HEK293 (cell line): ENCODE data around the gene MAML1.

Source experiments
- CTCF ChIA-PET: fragments of 350-600 bp; formaldehyde crosslinking; extraction: SDS; loops from one replicate; lab custom pipeline; 2021; ENCODE audit warnings: antibody characterized with exemption; lab: Yijun Ruan, JAX
- POLR2A ChIA-PET: fragments of 300-600 bp; formaldehyde crosslinking; extraction: SDS; loops from one replicate; lab custom pipeline; 2020; ENCODE audit warnings: antibody characterized with exemption, inconsistent platforms; lab: Yijun Ruan, JAX
- H3K27ac ChIP-seq: fragments of 200-500 bp; sonication (Bioruptor generic); 2 replicates; pipeline ENCODE4 v1.5.1; 2014; ENCODE audit warnings: low read depth, low read length, control low read depth, inconsistent platforms; ENCODE audit errors: extremely low read depth
- H3K36me3 ChIP-seq, 2 experiments: fragments of 200-500 bp in 1 of 2; sonication (Bioruptor generic) in 1 of 2; 1 replicate in 1 of 2; 2 replicates in 1 of 2; pipeline ENCODE4 v1.5.1; 2014 to 2017; ENCODE audit warnings: inconsistent platforms in 2 of 2, low read length in 2 of 2; ENCODE audit not compliant: control insufficient read depth in 2 of 2, insufficient read depth in 1 of 2
- H3K4me1 ChIP-seq: fragments of 200-500 bp; sonication (Bioruptor generic); 2 replicates; pipeline ENCODE4 v1.5.1; 2014; ENCODE audit warnings: mild to moderate bottlenecking, low read length, inconsistent platforms; ENCODE audit not compliant: control insufficient read depth, insufficient read depth
- H3K4me3 ChIP-seq: 2 replicates; pipeline ENCODE4 v1.5.1; 2011; ENCODE audit warnings: low read depth, mild to moderate bottlenecking, control low read depth, low read length, moderate library complexity
- H3K9me3 ChIP-seq: fragments of 200-500 bp; sonication (Bioruptor generic); 2 replicates; pipeline ENCODE4 v1.5.1; 2014; ENCODE audit warnings: low read depth, low read length, inconsistent platforms; ENCODE audit not compliant: control insufficient read depth, insufficient read depth
- BCL11B ChIP-seq: fragments of 450-650 bp; formaldehyde crosslinking; IDR thresholded peaks from 2 replicates; pipeline ENCODE4 v1.5.1; 2016; ENCODE audit warnings: low read depth, missing biosample characterization, missing genetic modification characterization
- PRDM1 ChIP-seq: fragments of 450-650 bp; formaldehyde crosslinking; IDR thresholded peaks from 2 replicates; pipeline ENCODE4; 2016; ENCODE audit warnings: missing biosample characterization, missing genetic modification characterization
- SCRT1 ChIP-seq: fragments of 450-650 bp; formaldehyde crosslinking; IDR thresholded peaks from 2 replicates; pipeline ENCODE4 v1.5.1; 2016; ENCODE audit warnings: missing biosample characterization, missing genetic modification characterization, borderline replicate concordance
- TRIM28 ChIP-seq: IDR thresholded peaks from 2 replicates; pipeline ENCODE4 v1.6.1; 2011; ENCODE audit warnings: low read length, control low read depth, borderline replicate concordance
- WT1 ChIP-seq: fragments of 450-650 bp; formaldehyde crosslinking; IDR thresholded peaks from 2 replicates; pipeline ENCODE4 v1.5.1; 2016; ENCODE audit warnings: missing biosample characterization, missing genetic modification characterization
- ZBTB17 ChIP-seq: fragments of 450-650 bp; formaldehyde crosslinking; IDR thresholded peaks from 2 replicates; pipeline ENCODE4 v1.5.1; 2016; ENCODE audit warnings: missing biosample characterization, missing genetic modification characterization
- ZBTB48 ChIP-seq: fragments of 450-650 bp; formaldehyde crosslinking; IDR thresholded peaks from 2 replicates; pipeline ENCODE4 v1.5.1; 2016; ENCODE audit warnings: missing biosample characterization, missing genetic modification characterization
- ZBTB6 ChIP-seq: fragments of 450-650 bp; formaldehyde crosslinking; IDR thresholded peaks from 2 replicates; pipeline ENCODE4 v1.5.1; 2017; ENCODE audit warnings: missing biosample characterization, missing genetic modification characterization
- ZFP37 ChIP-seq: fragments of 450-650 bp; formaldehyde crosslinking; IDR thresholded peaks from 2 replicates; pipeline ENCODE4 v1.5.1; 2016; ENCODE audit warnings: missing biosample characterization, missing genetic modification characterization
- ZNF112 ChIP-seq: fragments of 450-650 bp; formaldehyde crosslinking; IDR thresholded peaks from 2 replicates; pipeline ENCODE4 v1.5.0; 2017; ENCODE audit warnings: missing biosample characterization, missing genetic modification characterization
- ZNF133 ChIP-seq: fragments of 450-650 bp; formaldehyde crosslinking; IDR thresholded peaks from 2 replicates; pipeline ENCODE4 v1.5.1; 2016; ENCODE audit warnings: missing biosample characterization, missing genetic modification characterization
- ZNF155 ChIP-seq: fragments of 450-650 bp; formaldehyde crosslinking; IDR thresholded peaks from 2 replicates; pipeline ENCODE4 v1.5.1; 2016; ENCODE audit warnings: missing biosample characterization, missing genetic modification characterization
- ZNF2 ChIP-seq: fragments of 450-650 bp; formaldehyde crosslinking; IDR thresholded peaks from 2 replicates; pipeline ENCODE4 v1.5.1; 2016; ENCODE audit warnings: missing biosample characterization, missing genetic modification characterization
- ZNF221 ChIP-seq: fragments of 450-650 bp; formaldehyde crosslinking; IDR thresholded peaks from 2 replicates; pipeline ENCODE4 v1.5.1; 2017; ENCODE audit warnings: missing biosample characterization, missing genetic modification characterization, borderline replicate concordance
- ZNF239 ChIP-seq: fragments of 450-650 bp; formaldehyde crosslinking; IDR thresholded peaks from 2 replicates; pipeline ENCODE4 v1.5.1; 2016; ENCODE audit warnings: missing biosample characterization, missing genetic modification characterization
- ZNF311 ChIP-seq: fragments of 450-650 bp; formaldehyde crosslinking; IDR thresholded peaks from 2 replicates; pipeline ENCODE4 v1.5.1; 2017; ENCODE audit warnings: missing biosample characterization, missing genetic modification characterization, borderline replicate concordance
- ZNF398 ChIP-seq: fragments of 450-650 bp; formaldehyde crosslinking; IDR thresholded peaks from 2 replicates; pipeline ENCODE4 v1.5.1; 2017; ENCODE audit warnings: missing biosample characterization, missing genetic modification characterization
- ZNF639 ChIP-seq: fragments of 450-650 bp; formaldehyde crosslinking; IDR thresholded peaks from 2 replicates; pipeline ENCODE4 v1.5.1; 2016; ENCODE audit warnings: missing biosample characterization, missing genetic modification characterization
- ZNF664 ChIP-seq: fragments of 450-650 bp; formaldehyde crosslinking; IDR thresholded peaks from 2 replicates; pipeline ENCODE4 v1.5.1; 2016; ENCODE audit warnings: missing biosample characterization, missing genetic modification characterization
- ZNF677 ChIP-seq: fragments of 450-650 bp; IDR thresholded peaks from 2 replicates; pipeline ENCODE4 v1.5.0; 2018; ENCODE audit warnings: missing biosample characterization, mild to moderate bottlenecking, missing genetic modification characterization, moderate library complexity
- ZNF777 ChIP-seq: fragments of 450-650 bp; formaldehyde crosslinking; IDR thresholded peaks from 2 replicates; pipeline ENCODE4 v1.5.1; 2017; ENCODE audit warnings: missing biosample characterization, missing genetic modification characterization, borderline replicate concordance
- ZNF837 ChIP-seq: fragments of 450-650 bp; formaldehyde crosslinking; IDR thresholded peaks from 2 replicates; pipeline ENCODE4 v1.5.1; 2016; ENCODE audit warnings: missing biosample characterization, missing genetic modification characterization
- ZSCAN16 ChIP-seq: fragments of 450-650 bp; formaldehyde crosslinking; IDR thresholded peaks from 2 replicates; pipeline ENCODE4 v1.5.1; 2016; ENCODE audit warnings: missing biosample characterization, missing genetic modification characterization
- ZXDB ChIP-seq: fragments of 450-650 bp; formaldehyde crosslinking; IDR thresholded peaks from 2 replicates; pipeline ENCODE4 v1.5.1; 2016; ENCODE audit warnings: missing biosample characterization, missing genetic modification characterization
- TF ChIP-seq, protein P1 (sequence below): fragments of 450-650 bp; formaldehyde crosslinking; IDR thresholded peaks from 2 replicates; pipeline ENCODE4 v1.5.0; 2017; ENCODE audit warnings: missing biosample characterization, missing genetic modification characterization, borderline replicate concordance
- TF ChIP-seq, protein P2 (sequence below): fragments of 450-650 bp; formaldehyde crosslinking; optimal IDR thresholded peaks from 2 replicates; pipeline ENCODE3; 2016; ENCODE audit warnings: missing biosample characterization, mild to moderate bottlenecking, missing genetic modification characterization

Gene MAML1

DNA sequence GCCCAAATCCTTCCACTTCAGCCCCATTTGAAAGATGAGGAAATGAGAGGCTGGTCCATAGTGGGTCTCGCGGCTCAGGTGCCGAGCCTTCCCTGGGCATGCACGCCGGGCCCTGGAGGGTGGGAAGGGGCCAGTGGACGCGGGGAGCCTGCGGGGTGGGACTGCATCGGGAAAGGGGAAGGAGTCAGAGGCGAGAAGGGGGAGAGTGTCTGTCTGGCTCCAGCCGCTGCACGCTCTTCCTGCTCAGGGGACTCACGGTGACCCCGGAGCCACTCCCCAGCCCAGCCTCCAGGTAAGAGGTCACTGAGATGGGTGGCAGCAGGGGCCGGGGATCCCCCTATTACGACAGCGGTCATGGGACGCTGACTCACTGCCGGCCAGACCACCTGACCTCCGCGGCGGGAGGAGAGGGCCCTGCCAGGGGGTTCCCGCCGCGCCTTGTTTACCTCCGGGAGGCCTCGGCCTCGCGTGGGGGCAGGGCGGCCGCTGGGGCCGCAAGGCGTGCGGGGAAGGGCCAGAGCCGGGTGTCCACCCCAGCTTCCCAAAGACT lies 86.2 kb downstream of the MAML1 start (continued):
- TF ChIP-seq ZNF221 (tag by site-specific recombination), result no peak
- TF ChIP-seq ZNF777 (tag by site-specific recombination), result no peak
- TF ChIP-seq ZNF112, result no peak
- TF ChIP-seq, all 188 proteins: peak for 75

DNA sequence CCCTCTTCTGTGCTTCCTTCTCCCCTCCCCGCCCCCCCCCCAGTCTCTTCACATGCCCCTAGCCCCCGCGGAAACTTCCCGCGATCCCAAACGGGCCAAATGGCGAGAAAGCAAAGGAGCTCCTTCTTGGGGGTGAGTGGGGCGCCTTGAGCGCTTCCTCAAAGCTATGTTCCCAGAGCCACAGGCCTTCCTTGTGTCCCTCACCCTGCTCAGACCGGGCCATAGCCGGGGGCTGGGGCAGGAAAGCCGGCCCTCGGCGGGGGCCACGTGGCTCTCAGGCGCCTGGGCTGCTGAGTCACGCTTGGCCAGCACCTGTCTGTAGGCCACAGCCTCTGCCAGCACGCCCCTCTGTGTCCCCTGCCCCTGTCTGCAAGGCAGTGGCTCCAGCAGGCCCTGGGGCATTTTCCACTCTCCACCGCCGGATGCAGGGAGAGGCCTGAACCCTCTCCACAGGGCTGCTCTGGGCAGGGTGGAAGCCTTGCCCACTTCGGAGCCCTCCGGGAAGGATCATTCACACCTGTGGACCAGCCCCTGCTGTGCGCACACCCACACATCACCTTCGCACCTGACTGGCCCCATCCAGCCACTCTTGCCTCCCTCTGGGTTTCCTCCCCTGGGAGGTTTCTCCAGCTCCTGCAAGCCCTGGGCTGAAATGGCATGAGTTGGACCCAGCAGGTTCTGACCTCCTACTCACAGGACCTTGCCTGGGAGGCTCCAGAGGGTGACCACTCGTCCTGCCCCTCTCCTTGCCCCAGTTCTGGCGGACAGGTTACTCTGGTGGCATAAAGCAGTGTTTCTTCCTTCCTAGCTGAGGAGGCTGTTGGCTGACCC lies 86.9 kb downstream of the MAML1 start:
- no peaks in the 10 kb centered on the region for H3K9me3 ChIP-seq
- peaks cover 5 to 39% of the 10 kb centered on the region in 2 experiments; a peak in 2 of 3 replicates for H3K36me3 ChIP-seq
- peaks cover 19% of the 10 kb centered on the region for H3K4me1 ChIP-seq
- ChIA-PET POLR2A (interaction anchor here (0.6 to 1.7 kb wide), 7 partner anchors 8 to 1296 kb away, joined by 3 to 28 read pairs (median 4); partner anchors contain the start of genes MGAT4B and MRNIP), CTCF (interaction anchor here (0.7 kb wide), 1 partner anchor 14 kb away, joined by 3 read pairs; no protein-coding TSS in a partner anchor)
- peak overlapping the region; percentile 21; the same call in 1 of the 2 replicates for H3K4me3 ChIP-seq
- peak overlapping the region; percentile 92 for H3K27ac ChIP-seq
- TF ChIP-seq ZNF398 (tag by site-specific recombination) (peak; percentile 41), WT1 (no peak), SCRT1 (tag by site-specific recombination) (peak; percentile 95), ZBTB48 (peak; percentile 9; the same call in 1 of the 2 replicates), ZNF311 (tag by site-specific recombination) (no peak), ZNF239 (tag by site-specific recombination) (no peak), TRIM28 (no peak), ZNF837 (tag by site-specific recombination) (no peak), PRDM1 (tag by site-specific recombination) (peak; percentile 65; the same call in 1 of the 2 replicates), ZNF155 (tag by site-specific recombination) (no peak), ZXDB (tag by site-specific recombination) (peak; percentile 24; the same call in 1 of the 2 replicates), ZNF133 (tag by site-specific recombination) (no peak), ZNF677 (tag by site-specific recombination) (no peak), ZNF664 (tag by site-specific recombination) (no peak), ZNF2 (tag by site-specific recombination) (no peak), ZBTB17 (peak; percentile 42; the same call in 1 of the 2 replicates), BCL11B (tag by site-specific recombination) (peak; percentile 43; the same call in 1 of the 2 replicates), ZNF639 (tag by site-specific recombination) (peak; percentile 8; the same call in 1 of the 2 replicates), ZBTB6 (peak; percentile 72), ZSCAN16 (tag by site-specific recombination) (no peak), ZFP37 (tag by site-specific recombination) (no peak)
- TF ChIP-seq, protein P1, sequence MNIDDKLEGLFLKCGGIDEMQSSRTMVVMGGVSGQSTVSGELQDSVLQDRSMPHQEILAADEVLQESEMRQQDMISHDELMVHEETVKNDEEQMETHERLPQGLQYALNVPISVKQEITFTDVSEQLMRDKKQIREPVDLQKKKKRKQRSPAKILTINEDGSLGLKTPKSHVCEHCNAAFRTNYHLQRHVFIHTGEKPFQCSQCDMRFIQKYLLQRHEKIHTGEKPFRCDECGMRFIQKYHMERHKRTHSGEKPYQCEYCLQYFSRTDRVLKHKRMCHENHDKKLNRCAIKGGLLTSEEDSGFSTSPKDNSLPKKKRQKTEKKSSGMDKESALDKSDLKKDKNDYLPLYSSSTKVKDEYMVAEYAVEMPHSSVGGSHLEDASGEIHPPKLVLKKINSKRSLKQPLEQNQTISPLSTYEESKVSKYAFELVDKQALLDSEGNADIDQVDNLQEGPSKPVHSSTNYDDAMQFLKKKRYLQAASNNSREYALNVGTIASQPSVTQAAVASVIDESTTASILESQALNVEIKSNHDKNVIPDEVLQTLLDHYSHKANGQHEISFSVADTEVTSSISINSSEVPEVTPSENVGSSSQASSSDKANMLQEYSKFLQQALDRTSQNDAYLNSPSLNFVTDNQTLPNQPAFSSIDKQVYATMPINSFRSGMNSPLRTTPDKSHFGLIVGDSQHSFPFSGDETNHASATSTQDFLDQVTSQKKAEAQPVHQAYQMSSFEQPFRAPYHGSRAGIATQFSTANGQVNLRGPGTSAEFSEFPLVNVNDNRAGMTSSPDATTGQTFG (tag by site-specific recombination), result no peak
- TF ChIP-seq, protein P2, sequence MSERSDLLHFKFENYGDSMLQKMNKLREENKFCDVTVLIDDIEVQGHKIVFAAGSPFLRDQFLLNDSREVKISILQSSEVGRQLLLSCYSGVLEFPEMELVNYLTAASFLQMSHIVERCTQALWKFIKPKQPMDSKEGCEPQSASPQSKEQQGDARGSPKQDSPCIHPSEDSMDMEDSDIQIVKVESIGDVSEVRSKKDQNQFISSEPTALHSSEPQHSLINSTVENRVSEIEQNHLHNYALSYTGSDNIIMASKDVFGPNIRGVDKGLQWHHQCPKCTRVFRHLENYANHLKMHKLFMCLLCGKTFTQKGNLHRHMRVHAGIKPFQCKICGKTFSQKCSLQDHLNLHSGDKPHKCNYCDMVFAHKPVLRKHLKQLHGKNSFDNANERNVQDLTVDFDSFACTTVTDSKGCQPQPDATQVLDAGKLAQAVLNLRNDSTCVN (tag by site-specific recombination), result peak; percentile 8
